MG63 (cell line): ENCODE data around the gene PUSL1. TPM values are rescaled to one million over a fixed set of nuclear protein-coding genes. Genes with fewer than 3 reads are reported as not detected.
A peak's percentile ranks its signal among the peaks of the same experiment; 100 is the strongest.
"Not testable (repeated sequence)": the region's sequence is repeated elsewhere in the genome, so short reads cannot be mapped to it uniquely, and the experiment has no call there.

Source experiments
- DNase-seq: peaks from one replicate; pipeline ENCODE4 v3.0.0-alpha.2; 2020
- H3K27me3 ChIP-seq: fragments of 250-450 bp; sonication (Bioruptor Pico); 2 replicates; pipeline ENCODE4 v1.5.1; 2020; ENCODE audit warnings: mild to moderate bottlenecking, moderate library complexity
- H3K36me3 ChIP-seq: fragments of 250-450 bp; sonication (Bioruptor Pico); 2 replicates; pipeline ENCODE4 v1.5.1; 2020; ENCODE audit warnings: mild to moderate bottlenecking, moderate library complexity
- H3K4me3 ChIP-seq: fragments of 250-450 bp; sonication (Bioruptor Pico); 2 replicates; pipeline ENCODE4 v1.5.1; 2020; ENCODE audit warnings: mild to moderate bottlenecking, moderate library complexity
- H3K9me3 ChIP-seq: fragments of 250-450 bp; sonication (Bioruptor Pico); 2 replicates; pipeline ENCODE4 v1.5.1; 2020; ENCODE audit warnings: mild to moderate bottlenecking, moderate library complexity
- total RNA-seq: library from RNA; depleted of rRNA; stranded (reverse); fragments of >200 nt; shearing (Covaris generic); gene quantifications from 2 replicates; pipeline ENCODE4 v1.2.3, GENCODE V29; 2014; ENCODE audit warnings: low replicate concordance

PUSL1 gene
- total RNA-seq, 1 experiment from 2014 or later = 46.7 TPM

- no peak for DNase-seq
- Histone ChIP-seq H3K27me3 (no peaks in the 10 kb centered on the region), H3K36me3 (peaks cover 65% of the 10 kb centered on the region), H3K4me3 (no peak overlapping the region), H3K9me3 (no peaks in the 10 kb centered on the region)
These were observed 4.3 kb downstream of the PUSL1 start for GRCh38 chr1:1312450-1313314.

GRCh38 chr1:1313500-1314236, 5.3 kb downstream of the PUSL1 start:
- peaks cover 69% of the 10 kb centered on the region for H3K36me3 ChIP-seq
- no peak for DNase-seq
- H3K4me3 ChIP-seq = no peak overlapping the region
- no peaks in the 10 kb centered on the region for H3K9me3 ChIP-seq
- no peaks in the 10 kb centered on the region for H3K27me3 ChIP-seq

- no peak for DNase-seq
- peaks cover 74% of the 10 kb centered on the region for H3K36me3 ChIP-seq
- no peaks in the 10 kb centered on the region for H3K9me3 ChIP-seq
- no peaks in the 10 kb centered on the region for H3K27me3 ChIP-seq
- no peak overlapping the region for H3K4me3 ChIP-seq
These were observed 5.8 kb downstream of the PUSL1 start for GRCh38 chr1:1314237-1314586.

DNA sequence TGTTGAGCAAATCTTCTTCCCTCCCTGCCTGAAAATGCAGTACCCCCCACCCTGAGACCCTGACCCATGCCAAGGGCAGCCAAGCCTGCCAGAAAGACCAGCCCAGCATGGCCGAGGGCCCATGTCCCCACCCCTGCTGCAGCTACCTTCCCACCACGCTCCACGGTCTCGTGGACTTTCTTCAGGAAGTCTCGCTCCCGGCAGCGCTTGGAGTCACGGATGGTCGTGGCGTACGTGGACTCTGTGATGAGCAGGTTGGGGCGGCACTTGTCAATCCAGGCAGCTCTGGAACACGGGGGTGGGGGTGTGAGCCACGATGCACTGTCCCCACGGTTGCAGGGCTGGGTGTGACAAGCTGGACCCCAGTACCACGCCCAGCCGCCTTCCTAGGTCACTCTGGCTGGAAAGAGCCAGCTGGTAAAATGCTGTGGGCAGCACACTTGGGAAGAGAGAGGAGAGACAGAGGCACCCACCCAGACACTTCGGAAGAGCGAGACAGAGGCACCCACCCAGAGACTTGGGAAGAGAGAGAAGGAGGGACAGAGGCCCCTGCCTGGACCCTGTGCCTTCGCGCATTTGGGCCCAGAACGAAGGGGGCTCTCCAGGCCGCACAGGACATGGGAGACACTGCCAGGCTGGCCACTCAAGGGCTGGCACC, 6.4 kb downstream of the PUSL1 start:
- H3K27me3 ChIP-seq = no peaks in the 10 kb centered on the region
- no peaks in the 10 kb centered on the region for H3K9me3 ChIP-seq
- no peak overlapping the region for H3K4me3 ChIP-seq
- no peak for DNase-seq
- H3K36me3 ChIP-seq = peaks cover 72% of the 10 kb centered on the region

GRCh38 chr1:1315435-1315954, 7.1 kb downstream of the PUSL1 start:
- H3K4me3 ChIP-seq = no peak overlapping the region
- peaks cover 72% of the 10 kb centered on the region for H3K36me3 ChIP-seq
- no peaks in the 10 kb centered on the region for H3K27me3 ChIP-seq
- H3K9me3 ChIP-seq = no peaks in the 10 kb centered on the region
- no peak for DNase-seq

DNA sequence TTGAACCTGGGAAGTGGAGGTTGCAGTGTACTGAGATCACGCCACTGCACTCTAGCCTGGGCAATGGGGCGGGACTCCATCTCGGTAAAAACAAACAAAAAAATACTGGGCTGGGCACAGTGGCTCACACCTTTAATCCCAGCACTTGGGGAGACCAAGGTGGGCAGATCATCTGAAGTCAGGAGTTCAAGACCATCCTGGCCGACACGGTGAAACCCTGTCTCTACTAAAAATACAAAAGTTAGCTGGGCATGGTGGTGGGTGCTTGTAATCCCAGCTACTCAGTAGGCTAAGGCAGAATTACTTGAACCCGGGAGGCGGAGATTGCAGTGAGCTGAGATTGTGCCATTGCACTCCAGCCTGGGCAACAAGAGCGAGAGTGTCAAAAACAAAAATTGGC, 7.8 kb downstream of the PUSL1 start:
- DNase-seq, H3K9me3 ChIP-seq, H3K27me3 ChIP-seq, H3K4me3 ChIP-seq: not testable (repeated sequence)
- H3K36me3 ChIP-seq = peaks cover 67% of the 10 kb centered on the region

GRCh38 chr1:1317420-1317819, 9.0 kb downstream of the PUSL1 start:
- Histone ChIP-seq H3K27me3 (no peaks in the 10 kb centered on the region), H3K36me3 (peaks cover 59% of the 10 kb centered on the region), H3K4me3 (no peak overlapping the region), H3K9me3 (no peaks in the 10 kb centered on the region)
- DNase-seq = no peak

- no peaks in the 10 kb centered on the region for H3K27me3 ChIP-seq
- peaks cover 52% of the 10 kb centered on the region for H3K36me3 ChIP-seq
- no peaks in the 10 kb centered on the region for H3K9me3 ChIP-seq
- no peak overlapping the region for H3K4me3 ChIP-seq
- peak; percentile 95 for DNase-seq
These were observed 9.8 kb downstream of the PUSL1 start for GRCh38 chr1:1318131-1318652.

- Histone ChIP-seq H3K9me3 (no peaks in the 10 kb centered on the region), H3K27me3 (no peaks in the 10 kb centered on the region), H3K4me3 (no peak overlapping the region), H3K36me3 (peaks cover 45% of the 10 kb centered on the region)
- DNase-seq = no peak
These were observed 10.6 kb downstream of the PUSL1 start for GRCh38 chr1:1318777-1319645.

- no peaks in the 10 kb centered on the region for H3K9me3 ChIP-seq
- DNase-seq = no peak
- H3K36me3 ChIP-seq = peaks cover 43% of the 10 kb centered on the region
- no peaks in the 10 kb centered on the region for H3K27me3 ChIP-seq
- H3K4me3 ChIP-seq = no peak overlapping the region
These were observed 11.2 kb downstream of the PUSL1 start for GRCh38 chr1:1319646-1319941.

DNA sequence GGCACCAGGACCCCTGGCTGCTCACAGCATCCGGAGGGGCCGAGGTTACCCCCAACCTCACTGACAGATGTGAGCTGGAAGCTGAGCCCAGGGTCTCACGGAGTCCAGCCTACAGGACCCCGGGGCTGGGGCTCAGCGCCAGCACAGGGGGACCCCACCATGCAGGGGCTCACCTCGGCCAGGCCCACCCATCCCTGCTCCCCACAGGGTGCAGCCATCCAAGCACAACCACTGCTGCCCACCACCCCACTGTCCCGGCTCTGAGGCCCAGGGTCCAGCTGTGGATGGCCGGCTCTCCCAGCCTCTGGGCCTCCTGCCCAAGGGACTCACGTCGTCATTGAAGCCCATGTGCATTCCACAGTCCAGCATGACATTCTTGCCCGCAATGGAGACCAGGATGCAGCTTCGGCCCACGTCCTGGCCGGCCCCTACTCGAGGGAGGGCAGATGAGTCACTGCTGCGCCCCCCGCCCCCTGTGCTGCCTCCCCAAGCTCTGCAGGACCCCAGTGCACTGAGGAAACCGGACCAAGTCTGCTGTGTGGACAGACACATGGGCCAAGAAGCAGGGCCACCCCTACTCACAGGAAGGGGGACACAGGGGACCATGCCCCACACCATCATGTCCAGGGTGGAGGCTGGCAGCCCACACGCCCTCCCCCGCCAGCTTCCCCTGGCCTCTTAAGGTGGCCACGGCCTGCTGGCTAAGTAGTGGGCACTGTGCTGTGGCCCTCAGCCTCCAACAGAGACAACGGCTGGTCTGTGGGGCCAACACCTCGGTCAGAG, 12.5 kb downstream of the PUSL1 start:
- no peak for DNase-seq
- no peaks in the 10 kb centered on the region for H3K27me3 ChIP-seq
- H3K4me3 ChIP-seq = no peak overlapping the region
- H3K36me3 ChIP-seq = peaks cover 39% of the 10 kb centered on the region
- H3K9me3 ChIP-seq = no peaks in the 10 kb centered on the region

GRCh38 chr1:1321477-1321876, 13.1 kb downstream of the PUSL1 start:
- DNase-seq = no peak
- peaks cover 33% of the 10 kb centered on the region for H3K36me3 ChIP-seq
- H3K9me3 ChIP-seq = no peaks in the 10 kb centered on the region
- H3K4me3 ChIP-seq = no peak overlapping the region
- no peaks in the 10 kb centered on the region for H3K27me3 ChIP-seq

GRCh38 chr1:1322418-1322817, 14.0 kb downstream of the PUSL1 start:
- H3K36me3 ChIP-seq = peaks cover 26% of the 10 kb centered on the region
- H3K9me3 ChIP-seq = no peaks in the 10 kb centered on the region
- DNase-seq = no peak
- H3K27me3 ChIP-seq = no peaks in the 10 kb centered on the region
- H3K4me3 ChIP-seq = no peak overlapping the region

- Histone ChIP-seq H3K4me3 (no peak overlapping the region), H3K36me3 (peaks cover 21% of the 10 kb centered on the region)
- DNase-seq = no peak
These were observed 14.6 kb downstream of the PUSL1 start for GRCh38 chr1:1322952-1323351.

GRCh38 chr1:1324084-1324523, 15.7 kb downstream of the PUSL1 start:
- DNase-seq = no peak
- peaks cover 15% of the 10 kb centered on the region for H3K36me3 ChIP-seq
- no peaks in the 10 kb centered on the region for H3K27me3 ChIP-seq
- H3K9me3 ChIP-seq = no peaks in the 10 kb centered on the region
- H3K4me3 ChIP-seq = peak overlapping the region; percentile 99

More at GRCh38 chr1:1322952-1323351, 14.6 kb downstream of the PUSL1 start:
- Histone ChIP-seq H3K27me3 (no peaks in the 10 kb centered on the region), H3K9me3 (no peaks in the 10 kb centered on the region)
